GM18511 (cell line): ENCODE results near the gene SKOR1.

Experiments
- ATAC-seq: cut with Tn5 transposase; IDR thresholded peaks from one replicate; pipeline ENCODE4 v1.9.1; 2021; ENCODE audit warnings: mild to moderate bottlenecking, moderate library complexity; ENCODE audit not compliant: unreplicated experiment

SKOR1 gene

DNA sequence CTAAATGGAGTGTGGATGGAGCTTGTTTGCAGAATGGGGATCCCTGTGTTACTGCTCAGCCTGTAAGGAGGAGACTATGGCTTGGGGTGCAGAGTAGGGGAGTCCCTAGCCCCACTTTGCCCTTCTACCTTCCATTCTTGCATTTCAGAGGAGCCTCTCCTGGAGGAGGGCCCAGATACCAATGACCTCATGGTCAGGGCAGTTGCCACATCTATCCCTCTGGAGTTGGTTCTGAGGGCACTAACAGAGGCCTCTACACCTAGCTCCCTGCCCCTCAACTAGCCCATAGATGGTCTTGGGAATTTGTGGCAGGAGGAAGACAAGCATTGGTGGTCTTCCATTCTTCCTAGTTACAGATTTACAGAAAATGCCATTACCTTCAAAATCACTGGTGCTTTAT, 6.1 kb downstream of the SKOR1 start:
- ATAC-seq, result no peak

DNA sequence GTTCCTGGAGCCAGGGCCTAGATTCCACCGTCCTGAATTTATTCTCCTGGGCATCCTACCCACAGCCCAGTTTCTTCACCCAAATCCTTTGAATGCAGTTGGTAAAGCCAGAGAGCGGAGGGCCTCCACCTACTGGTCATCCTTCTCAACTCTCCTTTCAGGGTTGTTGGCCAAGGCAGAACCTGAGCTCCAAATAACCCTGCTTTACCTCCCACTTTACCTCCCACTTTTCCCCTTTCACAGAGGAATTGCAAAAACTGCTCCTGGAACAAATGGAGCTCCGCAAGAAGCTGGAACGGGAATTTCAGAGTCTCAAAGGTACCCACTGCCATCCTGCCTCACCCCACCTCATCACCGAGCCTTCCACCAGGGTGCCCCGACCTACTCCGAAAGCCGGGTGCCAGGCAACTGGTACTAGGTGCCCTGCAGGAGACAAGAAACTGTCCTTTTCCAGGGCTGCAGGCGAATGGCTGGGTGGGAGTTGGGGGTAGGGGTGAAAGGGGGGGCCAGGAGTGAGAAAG, 6.8 kb downstream of the SKOR1 start:
- no peak for ATAC-seq

DNA sequence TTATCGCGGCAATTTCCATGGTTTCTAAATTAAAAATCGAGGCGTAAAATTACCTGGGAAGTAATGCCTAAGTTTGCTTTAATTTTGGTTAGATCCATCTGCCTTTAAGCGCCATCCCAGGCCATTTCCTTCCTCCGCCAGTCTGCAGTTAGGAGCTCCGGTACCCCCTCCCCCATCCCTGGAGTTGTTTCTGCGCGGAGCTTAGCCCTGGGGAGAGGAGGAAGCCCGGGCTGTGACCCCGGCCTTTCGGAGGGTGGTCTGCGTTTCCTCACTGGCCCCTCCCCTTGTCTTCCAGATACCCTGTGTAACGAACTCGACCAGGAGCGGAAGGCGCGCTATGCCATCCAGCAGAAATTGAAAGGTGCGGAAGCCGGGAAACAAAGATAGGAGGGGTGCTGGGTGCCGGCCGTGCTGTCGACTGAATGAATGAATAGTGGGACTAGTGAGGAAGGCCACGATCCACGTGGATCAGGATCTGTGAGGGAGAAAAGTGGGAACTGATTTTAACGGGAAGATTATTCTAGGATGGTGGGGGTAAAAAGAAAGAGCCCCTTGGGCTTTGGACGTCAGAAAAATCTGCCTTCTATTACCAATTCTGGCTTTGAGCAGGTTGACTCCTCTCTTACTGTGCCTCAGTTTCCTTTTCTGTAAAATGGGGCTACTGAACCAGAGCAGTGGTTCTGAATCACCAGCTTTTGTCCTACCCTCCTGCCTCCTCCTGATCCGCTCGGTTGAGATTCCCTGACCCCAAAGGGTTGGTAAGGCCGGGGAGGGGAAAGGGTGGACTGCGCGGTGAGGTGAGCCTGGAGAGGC, 7.8 kb downstream of the SKOR1 start:
- ATAC-seq, result no peak

DNA sequence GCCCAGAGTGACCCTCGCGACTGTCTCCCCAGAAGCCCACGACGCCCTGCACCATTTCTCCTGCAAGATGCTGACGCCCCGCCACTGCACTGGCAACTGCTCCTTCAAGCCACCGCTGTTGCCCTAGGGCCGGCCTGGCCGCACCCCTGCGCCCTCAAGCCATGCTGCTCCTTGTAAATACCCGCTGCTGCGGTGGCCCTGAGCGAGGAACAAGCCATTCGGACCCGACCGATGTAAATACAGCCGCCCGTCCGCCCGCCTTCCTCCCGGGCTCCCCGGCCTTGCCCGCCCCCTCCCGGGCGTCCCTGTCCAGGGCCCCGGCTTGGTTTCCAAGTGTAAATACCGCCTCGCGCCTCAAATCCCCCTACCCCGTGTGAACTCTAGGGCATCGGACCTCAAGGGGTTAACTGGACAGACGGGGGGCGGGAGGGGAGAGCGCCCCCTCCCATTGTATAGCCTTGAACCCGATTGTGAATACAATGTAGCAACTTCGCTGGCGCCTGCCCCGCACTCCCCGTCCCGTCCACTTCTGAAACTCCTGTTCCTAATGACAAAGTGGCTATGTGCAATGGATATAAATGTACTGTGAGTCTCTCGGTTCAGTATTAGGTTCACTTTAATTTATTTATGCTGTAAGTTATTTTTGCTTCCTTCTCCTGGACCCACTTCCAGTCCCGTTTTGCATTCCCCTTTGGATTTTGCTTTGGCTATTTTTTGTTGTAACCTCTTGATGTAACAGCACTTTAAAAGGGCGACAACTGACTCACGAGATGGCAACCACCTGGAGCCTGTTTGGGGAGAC, 8.6 kb downstream of the SKOR1 start:
- no peak for ATAC-seq

DNA sequence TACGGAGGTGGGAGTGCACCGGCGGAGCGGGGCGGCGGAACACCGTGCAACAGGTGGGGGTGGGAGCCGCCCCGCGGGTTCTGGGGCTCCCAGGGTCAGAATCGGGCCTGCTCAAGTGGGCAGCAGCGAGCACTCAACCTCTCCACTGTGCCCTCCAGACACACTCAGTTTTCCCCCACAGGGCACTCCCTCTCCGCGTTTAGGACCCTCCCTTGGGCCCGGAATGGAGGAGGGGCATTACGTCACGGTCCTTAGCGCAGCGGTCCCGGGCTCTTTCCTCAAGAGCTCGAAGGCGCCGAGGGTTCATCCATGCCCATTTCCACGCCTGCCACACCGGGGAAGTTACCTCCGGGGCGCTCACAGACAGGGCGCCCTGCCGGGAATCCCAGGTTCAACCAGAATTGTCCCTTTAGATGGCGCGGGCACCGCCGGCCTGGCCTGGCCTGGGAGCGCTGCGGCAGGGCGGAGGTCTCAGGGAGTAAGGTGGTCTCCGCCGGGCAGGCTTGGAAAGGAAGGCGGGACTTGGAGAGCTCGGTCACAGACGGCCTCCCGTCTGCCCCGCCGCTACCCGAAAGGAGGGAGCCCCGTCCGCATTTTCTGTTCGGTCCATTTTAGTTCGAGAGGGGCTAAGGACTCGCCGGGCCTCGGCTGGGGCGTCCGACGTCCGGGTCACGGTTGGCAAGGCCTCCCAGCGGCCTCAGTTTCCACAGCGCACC, 9.4 kb downstream of the SKOR1 start:
- no peak for ATAC-seq

DNA sequence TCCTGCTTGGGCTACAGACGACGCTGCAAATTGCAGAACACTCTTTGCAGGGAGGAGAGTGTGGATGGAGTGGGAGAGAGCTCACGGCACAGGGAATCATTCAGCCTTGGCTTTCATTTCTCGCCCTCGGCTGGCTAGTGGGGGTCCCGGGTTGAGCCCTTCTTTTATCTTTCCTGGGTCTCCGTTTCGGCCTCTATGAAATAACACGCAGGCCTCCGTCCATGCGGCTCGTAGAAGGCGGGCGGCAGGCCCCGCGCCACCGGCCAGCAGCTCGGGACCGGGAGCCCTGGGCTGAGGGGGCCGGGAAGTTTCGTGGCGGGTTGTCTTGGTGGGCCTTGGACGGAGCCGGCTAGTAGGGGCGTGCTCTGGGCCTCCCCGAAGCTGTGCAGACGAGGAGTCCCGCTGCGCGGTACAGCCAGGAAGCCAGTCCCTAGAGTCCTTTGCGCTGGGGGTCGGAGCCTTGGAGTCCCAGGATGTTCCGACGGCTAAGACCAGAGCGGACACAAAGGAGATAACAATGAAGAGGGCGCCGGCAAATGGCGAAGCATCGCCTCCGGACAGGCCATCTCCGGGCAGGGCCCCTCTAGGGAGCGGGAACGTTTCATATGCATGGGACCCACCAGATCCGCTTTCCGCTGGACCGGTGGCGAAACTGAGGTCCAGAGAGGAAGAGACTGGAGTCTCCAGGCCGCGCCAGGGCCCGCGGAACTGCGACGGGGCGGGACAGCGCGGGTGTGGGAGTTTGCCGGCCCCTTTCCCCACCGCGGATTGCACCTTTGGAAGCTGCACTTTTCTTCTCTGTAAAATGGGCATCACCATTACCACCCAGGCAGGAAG, 10.2 kb downstream of the SKOR1 start:
- no peak for ATAC-seq

DNA sequence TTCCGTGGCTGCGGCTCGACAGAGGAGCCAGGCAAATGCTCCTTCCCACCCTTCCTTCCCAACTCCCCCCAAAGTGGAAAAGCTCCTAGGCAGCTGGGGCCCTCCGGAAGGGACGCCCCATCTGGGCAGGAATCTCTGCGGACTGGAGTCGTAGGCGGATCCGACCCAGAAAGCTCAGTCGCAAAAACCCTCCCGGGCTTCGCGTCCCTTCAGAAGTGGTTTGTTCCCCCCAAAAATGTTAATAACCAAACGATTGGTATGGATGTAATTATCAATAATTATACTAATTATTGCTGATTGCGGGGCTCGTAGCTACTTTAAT, 10.8 kb downstream of the SKOR1 start:
- ATAC-seq, result no peak

DNA sequence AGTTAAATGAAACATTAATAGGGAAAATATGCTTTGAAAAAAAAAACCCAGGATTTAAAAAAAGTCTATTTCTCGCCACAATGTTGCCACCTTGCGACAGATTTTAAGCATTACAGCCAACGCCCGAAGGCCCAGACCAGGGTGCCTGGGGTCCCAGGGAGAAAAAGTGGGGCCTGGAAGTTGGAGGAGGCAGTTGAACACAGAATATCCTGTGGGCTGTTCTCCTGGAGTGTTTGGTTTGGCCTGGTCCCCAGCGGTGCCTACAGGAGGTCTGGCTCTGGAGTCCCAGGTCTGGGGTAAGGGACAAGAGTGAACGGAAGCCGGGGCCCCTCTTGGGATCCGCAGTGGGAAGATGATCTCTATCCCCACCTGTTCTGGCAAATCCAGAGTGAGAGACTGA, 11.2 kb downstream of the SKOR1 start:
- ATAC-seq, result no peak

DNA sequence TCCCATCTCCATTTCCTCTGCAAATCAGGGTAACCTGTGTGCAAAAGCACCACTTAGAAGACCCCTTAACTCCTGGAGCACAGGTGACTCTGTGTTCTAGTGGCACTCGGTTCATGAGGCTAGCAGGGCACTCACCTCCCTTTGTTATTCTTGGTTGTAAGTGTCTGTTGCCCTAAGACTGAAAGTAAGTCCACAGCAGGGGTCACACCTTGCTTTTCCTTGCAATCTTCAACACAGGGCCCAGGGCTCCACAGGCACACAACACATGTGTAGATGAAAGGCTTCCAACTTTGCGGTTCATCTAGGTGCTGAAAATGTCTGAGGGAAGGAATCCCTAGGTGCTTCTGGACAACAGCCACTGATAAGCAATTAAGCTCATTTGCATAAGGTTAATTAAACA, 11.6 kb downstream of the SKOR1 start:
- no peak for ATAC-seq

DNA sequence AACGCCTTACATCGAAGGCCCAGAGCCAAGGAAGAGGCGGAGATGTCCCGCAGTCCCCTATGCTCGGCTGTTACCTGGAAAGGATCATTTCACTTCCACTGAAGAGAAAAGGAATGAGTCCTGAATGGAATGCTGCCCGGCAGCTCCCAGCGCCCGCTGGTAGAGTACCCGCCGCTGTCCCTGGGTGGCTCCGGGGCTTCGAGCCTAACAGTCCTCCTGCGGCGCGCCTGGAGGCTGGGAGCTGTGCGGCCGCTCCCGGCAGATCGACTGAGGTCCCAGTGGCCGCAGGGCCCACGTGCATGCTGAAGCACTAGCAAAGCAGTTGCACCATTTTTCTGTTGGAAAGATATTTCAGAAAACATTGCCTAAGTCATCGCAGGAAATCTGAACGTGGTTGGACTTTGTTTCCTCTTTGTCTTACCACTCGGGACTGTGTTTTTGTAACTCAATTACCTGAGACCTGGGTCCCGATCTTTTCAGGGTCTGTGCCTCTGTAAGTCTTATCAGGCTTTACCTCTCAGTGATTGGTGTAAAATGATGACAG, 13.6 kb downstream of the SKOR1 start:
- no peak for ATAC-seq

DNA sequence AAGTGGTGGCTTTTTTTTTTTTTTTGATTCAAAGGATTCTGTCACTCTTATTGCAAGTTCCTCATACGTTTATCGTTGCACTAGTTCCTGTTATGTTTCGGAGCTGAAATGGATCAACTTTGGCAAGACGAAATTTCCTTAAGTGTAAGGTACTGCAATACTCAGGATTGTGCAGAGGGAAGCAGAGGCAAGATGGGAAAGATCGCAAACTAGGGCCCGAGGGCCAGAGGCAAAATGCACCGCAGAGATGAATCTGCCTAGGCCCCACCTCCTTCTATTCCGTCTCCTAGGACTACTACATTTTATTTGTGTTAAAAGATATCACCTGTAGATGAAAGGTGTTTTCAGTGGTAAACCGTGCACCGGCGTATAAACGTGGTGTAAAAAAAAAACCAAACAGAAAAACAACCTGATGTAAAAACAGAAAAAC, 14.2 kb downstream of the SKOR1 start:
- peak; percentile 24 for ATAC-seq

DNA sequence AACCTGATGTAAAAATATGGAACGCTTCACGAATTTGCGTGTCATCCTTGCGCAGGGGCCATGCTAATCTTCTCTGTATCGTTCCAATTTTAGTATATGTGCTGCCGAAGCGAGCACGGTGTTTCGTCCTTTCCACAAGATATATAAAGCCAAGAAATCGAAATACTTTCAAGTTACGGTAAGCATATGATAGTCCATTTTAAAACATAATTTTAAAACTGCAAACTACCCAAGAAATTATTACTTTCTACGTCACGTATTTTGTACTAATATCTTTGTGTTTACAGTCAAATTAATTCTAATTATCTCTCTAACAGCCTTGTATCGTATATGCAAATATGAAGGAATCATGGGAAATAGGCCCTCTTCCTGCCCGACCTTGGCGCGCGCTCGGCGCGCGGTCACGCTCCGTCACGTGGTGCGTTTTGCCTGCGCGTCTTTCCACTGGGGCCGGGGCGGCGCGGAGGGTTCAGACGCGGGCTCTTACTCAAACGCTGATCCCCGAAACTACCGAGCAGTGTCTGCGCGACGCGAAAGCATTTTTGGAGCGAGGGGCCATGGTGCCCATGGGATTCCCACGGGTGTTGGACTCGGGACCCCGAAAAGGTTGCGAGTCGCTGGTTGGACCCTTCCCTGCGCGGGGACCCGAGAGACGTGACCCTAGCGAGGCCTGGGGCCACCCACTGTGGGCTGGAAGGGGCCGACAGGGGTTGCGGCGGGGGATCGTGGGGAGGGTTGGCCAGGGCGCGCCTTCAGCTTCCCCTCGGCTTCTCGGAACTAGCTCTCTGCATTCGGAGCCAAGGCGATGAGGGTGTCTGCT, 14.8 kb downstream of the SKOR1 start, which contains the start of gene RNU6-1:
Gene RNU6-1 (minus strand): TSS at position 117 of the 820 bp plus-strand sequence.
- peak; percentile 82 for ATAC-seq

DNA sequence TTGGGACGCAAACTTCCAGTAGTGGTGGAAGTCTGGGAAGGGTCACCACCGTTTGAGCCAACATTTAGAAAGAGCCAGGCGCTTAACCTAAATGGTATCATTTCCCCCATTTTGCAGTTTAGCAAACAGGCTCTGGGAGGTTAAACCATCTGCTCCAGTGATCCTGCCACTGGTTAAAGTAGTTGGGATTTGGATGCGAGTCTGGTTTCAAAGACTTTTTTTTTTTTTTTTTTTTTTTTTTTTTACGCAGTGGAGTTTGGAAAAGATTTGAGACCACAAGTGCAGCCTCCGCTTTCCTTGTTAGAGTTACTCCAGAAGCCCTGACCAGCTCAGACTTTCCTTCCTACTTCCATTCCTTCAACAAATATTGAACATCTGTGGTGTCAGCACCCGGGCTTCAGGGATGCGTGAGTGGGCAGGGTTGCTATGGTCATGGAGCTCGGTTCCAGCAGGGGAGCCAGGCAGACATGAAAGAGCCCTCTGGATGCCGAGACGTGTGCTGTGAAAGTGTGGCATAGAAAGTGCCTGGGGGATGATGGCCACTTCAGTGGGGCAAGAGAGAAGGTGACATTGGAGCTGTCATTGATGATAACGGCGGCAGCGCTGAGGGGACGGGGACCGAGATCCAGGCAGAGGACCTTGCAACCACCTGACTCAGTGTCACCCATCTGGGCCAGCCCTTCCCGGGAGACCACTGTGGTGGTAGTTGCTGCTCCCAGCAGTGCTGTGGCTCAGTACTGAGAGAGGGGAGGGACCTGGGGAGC, 15.6 kb downstream of the SKOR1 start:
- ATAC-seq, result no peak

DNA sequence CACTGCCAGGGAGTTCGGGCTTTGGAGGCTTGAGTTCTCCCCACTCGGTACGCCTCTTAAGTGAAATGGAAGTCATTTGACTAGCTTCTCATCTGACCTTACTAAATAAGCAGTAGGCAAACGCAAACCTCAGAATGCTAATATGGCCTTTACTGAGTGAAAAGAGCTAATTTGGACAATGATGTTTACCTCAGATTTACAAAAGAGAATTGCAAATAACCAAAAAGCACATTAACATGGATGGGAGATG, 16.1 kb downstream of the SKOR1 start:
- no peak for ATAC-seq

DNA sequence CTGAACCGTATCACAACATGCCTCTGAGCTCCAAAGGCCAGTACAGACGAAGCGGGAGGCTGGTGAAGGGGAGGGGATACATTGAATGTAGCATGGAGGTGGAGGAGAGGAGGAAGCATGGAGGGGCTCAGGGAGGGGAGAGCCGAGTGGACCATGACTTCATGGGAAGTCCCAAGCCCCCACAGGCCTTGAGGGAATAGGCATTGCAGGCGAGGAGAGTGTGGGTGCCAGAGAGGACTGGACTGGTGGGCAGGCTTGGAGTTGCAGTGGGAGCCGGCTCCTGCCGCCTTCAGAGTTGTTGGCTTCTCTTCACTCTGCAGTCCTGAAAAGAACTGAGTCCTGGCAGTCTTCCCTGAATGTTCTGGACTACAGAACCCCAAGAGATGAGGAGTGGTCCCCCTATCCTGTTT, 17.8 kb downstream of the SKOR1 start:
- no peak for ATAC-seq

DNA sequence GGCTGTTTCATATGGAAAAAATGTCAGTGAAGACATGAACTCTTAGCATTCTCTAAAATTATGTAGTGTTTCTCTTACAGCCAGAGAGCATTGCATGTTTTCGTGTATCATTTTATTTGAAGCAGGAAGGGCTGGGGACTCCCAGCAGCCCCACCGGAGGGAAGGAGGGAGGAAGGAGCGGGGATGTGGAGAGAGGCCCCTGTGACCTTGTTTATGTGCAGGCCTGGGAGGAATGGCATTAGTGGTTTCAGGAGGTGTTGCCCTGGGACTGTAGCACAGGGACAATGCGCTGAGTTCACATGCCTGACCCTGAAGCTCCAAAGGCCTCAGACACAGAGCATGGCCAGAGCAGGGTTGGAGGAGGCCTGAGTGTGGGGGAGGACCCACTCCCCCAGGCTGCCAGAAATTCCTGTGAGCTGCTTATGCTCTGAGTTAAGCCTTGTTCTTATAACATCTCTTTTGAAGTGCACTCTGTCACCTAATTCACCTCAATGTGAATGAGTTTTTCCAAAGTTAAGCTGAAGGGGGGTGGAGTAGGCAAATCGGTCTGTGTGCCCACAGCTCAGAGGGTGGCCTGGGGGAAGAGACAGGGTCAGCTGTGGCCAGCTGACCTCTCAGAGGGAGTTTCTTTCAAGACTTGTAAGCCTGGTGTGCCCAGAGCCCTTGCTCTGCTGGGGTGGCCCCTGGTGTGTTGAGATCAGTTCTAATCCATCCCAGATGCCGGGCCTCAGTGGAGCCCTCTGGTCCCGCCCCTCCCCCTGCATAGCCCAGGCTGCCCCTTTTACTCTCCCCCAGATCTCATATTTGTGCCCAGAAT, 18.5 kb downstream of the SKOR1 start:
- no peak for ATAC-seq

DNA sequence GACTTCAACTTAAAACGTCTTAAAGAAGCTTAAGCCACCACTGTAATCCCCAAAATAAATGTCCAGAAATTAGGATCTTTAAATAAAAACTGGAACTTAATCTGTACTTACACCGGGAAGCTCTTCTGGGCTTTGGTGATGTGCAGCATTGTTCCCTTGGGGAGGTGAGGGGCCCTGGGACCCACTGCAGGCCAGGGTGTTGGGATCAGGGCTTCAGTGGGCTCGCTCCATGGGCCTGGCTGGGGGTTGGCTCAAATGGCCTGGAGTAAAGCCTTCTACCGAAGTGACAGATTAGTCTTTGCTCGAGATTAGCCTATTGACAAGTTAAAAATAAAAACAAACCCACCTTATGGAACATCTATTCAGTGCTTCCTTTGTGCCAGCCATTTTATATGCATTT, 20.7 kb downstream of the SKOR1 start:
- ATAC-seq, result no peak

DNA sequence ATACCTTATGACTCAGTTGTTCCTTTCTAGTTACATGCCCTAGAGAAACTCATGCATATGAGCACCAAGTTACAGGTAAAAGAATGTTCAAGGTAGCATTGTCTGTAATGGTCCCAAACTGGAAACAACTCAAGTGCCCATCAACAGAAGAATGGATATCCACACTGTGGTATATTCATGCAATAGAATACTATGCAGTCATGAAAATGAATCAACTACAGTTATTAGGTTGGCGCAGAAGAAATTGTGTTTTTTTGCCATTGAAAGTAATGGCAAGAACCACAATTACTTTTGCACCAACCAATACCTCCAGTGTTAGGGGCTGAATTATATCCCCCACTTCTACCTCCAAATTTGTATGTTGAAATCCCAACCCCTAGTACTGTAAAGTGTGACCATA, 24.2 kb downstream of the SKOR1 start:
- ATAC-seq, result no peak
